NCI-H146 (cell line): Measurements from ENCODE around the gene GJB1.

ENCODE experiments used
- DNase-seq: peaks from one replicate; lab custom pipeline; 2025; lab: John Stamatoyannopoulos, UW

The GJB1 gene

DNA sequence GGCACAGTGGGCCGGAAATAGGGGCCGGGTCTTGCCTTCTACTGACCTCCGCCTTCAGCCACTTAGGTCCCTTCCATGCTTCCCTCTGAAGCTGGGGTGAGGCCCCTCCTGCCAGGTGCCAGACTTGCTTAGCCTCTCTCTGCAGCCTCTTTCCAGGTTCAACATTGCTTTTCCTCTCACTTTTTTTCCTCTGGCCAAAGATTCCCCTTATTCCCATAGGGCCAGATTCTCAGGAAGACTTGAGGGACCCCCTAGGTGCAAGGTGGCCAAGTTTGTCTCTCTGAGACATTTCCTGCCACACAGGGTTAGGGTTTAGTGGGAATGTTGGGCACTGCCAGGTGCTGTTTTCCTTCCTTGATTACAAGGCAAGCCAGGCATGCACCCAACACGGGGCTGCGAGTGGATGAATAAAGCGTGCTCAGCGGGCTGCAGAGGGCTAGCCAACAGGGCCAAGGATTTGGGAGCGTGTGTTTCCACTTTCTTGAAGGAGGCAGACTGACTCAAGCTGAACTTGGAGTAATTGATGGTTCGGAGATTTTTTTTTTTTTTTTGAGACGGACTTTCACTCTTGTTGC lies 7.6 kb upstream of the GJB1 start:
- peak; percentile 28 for DNase-seq

DNA sequence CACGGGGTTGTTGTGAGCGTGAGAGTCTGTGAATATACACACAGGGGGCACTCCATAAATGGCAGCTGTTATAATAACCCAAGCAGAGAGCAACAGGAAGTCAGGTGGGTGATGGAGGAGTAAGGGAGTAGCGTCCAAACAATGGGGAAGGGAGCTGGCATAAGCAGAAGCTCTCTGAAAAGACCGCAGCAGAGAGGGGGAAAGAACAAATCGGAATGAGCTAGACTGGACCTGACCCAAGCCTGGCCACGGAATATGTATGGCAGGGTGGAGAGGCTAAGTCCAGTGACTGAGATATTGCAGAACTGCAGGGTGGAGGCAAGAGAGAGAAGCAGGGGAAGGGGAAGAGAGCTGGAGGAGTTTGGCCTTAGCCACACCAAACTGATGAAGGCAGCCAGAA lies 6.5 kb upstream of the GJB1 start:
- peak; percentile 97 for DNase-seq

DNA sequence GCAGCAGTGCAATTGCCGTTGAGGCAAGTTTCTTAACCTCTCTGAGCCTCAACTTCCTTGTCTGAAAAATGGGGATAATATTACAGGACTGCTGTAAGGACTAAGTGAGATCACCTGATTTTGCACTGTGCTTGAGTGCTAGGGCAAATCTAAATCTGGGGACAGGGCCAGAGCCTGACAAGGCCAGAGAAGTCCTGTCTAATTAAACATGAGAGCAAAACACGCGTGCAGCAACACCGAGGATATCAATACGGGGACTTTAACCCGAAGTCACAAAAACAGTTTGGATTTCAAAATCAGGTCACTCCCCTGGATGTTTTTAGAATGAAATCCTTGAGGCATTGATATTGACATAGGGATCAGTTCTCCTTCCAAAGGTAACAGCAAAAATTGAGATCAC lies 5.7 kb upstream of the GJB1 start:
- no peak for DNase-seq

DNA sequence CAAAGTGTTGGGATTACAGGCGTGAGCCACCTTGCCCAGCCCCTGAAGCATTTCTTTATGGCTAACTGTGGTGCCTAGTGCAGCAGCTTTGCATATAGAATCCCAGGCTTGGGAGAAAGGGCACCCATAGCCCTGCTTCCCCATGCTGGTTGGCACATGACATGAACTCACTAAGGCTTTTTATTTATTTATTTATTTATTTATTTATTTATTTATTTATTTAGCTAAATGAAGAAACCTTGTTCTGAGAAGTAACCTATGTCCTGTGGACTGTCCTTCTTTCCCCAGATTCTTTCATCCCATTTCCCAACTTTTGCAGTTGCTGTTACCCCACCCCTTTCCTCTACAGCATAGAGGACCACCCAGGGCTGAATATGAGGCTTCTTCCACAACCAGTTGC lies 1.9 kb upstream of the GJB1 start:
- DNase-seq, result no peak

DNA sequence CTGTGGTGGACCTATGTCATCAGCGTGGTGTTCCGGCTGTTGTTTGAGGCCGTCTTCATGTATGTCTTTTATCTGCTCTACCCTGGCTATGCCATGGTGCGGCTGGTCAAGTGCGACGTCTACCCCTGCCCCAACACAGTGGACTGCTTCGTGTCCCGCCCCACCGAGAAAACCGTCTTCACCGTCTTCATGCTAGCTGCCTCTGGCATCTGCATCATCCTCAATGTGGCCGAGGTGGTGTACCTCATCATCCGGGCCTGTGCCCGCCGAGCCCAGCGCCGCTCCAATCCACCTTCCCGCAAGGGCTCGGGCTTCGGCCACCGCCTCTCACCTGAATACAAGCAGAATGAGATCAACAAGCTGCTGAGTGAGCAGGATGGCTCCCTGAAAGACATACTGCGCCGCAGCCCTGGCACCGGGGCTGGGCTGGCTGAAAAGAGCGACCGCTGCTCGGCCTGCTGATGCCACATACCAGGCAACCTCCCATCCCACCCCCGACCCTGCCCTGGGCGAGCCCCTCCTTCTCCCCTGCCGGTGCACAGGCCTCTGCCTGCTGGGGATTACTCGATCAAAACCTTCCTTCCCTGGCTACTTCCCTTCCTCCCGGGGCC lies 1.2 kb downstream of the GJB1 start:
- no peak for DNase-seq

DNA sequence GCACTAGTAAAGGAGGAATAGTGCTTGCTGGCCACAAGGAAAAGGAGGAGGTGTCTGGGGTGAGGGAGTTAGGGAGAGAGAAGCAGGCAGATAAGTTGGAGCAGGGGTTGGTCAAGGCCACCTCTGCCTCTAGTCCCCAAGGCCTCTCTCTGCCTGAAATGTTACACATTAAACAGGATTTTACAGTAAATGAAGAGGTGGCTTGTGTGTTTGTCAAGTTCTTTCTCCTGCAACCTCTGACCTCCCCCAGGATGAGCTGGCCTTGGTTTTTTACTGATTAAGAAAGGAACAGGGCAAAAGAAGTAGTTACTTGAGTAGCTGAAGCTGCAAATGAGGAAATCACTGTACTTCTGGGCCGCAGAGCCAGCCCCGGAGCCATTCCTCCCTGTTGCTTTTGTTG lies 2.0 kb downstream of the GJB1 start:
- DNase-seq, result no peak

DNA sequence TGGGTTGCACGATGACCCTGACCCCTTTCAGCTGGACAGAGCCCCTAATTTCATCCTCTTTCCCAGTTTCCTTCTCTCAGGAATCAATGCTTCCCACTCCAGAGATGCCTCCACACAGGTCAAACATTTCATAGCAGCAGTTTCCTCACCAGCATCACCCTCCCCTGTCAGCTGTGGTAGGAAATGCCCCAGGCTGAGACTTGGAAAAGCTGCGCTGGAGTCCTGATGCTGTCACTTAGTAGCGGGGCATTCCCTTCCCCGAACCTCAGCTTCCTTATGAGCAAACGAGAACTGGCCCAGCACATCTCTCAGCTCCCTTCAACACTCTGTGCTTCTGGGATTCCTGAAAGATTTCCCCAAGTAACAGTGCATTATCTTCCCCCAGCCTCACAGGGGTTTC lies 2.7 kb downstream of the GJB1 start:
- no peak for DNase-seq

DNA sequence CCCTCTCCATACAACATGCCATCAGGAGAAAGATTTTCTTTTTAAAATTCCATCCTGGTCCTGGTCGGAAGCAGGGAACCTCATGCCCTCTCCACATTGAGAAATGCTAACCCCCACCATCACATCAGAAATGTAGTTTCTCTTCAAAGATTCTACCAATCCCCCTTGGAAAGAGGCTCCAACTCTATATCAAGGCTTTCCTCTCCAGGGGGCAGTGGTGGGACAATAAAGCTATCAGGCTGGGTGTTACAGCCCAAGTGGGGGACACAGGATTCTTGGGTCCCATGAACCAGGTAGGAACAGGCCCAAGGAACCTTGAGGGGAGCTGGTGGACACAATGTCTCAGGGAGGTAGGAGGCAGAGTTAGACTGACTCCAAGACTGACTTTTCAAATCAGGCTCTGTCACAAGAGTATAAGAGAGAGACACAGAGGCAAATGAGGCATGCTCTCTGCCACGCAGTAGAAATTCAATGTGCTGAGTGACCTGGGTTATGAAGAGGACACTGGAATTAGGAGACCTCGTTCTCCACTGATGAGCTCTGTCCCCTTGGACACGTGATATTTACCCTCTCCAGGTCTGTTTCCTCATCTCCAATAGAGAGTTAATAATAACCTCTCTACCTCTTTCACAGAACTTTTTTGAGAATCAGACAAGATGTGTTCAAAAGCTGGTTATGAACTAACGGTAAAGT lies 4.5 kb downstream of the GJB1 start:
- DNase-seq, result no peak

DNA sequence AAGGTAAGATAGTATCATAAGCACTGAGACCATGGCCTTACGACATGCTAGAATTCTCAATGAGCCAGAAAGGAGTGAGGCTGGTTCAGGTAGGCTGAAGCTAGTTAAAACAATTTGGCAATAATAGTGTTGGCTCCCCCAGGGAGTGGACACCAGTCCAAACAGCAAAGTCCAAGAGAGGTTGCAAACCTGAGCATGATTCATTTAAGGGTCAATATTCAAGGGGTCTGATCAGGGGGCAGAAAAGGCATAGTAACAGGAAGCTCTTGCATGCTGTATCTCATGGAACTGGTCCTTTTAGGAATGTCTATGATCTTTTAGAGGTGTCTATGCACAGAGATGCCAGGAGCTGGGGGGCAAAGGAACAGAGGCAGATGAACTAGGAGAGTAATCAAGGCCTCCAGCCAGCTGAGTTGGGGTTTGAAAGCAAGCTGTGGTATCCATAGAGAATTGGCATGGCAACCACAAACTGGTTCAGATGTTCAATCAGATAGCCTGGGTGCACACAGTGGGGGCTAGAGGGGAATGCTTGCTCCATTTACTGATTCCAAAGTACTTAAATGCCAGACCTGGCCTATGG lies 5.1 kb downstream of the GJB1 start:
- peak; percentile 8 for DNase-seq

DNA sequence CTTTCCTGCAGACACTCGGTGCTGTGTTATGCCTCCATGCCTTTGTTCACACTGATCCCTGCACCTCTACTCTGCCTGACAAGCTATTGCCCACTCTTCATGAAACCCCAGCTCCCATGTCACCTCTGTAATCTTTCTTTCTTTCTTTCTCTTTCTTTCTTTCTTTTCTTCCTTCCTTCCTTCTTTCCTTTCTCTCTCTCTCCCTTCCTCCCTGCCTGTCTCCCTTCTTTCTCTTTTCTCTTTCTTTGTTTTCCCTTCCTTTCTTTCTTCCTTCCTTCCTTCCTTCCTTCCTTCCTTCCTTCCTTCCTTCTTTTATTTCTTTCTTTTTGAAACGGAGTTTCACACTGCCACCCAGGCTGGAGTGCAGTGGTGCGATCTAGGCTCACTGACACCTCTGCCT lies 12.5 kb downstream of the GJB1 start:
- DNase-seq, result no peak

DNA sequence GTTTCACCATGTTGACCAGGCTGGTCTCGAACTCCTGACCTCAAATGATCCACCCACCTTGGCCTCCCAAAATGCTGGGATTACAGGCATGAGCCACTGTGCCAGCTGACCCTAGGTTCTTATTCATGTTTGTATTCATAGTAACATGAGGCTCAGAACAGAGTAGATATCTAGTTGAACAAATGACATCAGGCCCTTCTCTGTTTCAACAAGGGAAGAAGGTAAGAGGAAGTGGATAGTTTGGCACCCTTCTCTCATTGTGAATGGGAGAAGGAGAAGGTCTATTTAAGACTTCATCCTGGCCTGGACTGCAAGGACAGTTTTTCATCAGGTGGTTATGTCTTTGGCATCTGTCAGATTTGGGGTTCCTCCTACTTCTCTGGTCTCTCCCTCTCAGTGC lies 13.8 kb downstream of the GJB1 start:
- no peak for DNase-seq

DNA sequence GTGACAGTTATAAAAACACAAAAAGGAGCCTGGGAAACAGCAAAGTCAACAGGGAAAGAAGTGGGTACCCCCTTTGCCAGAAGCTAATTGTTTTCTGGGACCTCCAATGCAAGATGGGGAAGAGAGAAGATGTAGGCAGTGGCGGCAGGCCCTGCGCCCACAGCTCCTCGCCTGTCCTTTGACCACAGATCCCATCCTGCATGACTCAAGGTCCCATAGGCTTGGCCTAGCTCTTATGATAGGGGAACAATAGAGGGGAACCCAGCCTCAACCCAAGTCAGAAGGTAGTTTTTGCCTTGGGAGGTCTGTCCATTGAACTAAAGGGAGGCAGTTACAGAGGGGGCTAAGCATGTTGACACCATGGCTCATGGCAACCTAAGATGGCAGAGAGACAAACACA lies 16.8 kb downstream of the GJB1 start:
- DNase-seq, result no peak

DNA sequence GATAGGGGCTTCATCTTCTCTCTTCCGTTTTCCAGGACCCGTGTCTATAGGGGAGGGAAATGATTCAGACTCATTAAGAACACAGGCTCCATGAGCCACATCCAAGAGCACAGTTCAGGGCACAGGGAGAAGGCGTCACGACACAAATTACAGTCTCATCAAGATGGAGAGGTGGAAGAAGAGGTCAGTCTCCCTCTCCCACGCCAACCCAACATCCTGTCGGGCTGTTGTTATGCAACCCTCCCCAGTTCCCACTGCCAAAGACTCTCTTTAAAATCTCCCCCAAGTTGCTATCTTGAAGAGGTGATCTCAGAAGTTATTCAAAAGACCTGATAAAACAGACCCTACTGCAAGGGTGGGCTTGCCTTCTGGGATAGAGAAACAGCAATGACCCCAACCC lies 18.3 kb downstream of the GJB1 start:
- no peak for DNase-seq

DNA sequence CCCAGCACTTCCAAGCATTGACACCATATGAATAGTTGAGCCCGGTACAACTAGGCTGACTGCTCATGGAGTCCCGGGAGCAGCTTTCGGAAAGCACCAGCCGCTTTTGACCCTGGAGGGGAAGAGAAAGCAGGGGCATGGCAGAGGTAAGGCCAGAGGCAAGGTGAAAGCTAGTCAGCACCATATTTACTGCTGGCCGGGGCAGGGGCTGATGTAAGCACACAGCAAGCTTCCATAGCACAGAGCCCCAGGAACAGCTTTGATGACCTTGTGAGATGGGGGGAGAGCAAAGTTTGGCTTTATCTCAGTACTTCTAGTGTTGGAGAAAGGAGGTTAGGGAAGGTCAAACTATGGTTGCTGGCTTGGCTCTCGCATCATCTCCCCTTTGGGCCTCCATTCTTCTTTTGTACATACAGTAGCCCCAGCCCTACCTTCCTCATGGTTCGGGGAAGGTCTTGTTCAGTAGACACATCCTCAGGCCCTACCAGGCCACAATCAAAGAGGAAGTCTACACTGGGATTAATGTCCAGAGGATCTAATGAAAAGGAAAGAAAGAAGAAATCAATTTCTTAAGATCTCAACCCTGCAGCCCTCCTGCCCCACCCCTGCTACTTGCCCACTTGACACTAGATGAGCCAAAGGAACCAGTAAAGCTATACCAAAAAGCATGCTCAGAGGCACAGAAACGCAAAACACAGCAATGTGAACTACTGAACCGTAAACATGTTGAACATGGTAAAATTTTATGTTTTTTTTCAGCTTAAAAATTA lies 21.5 kb downstream of the GJB1 start:
- no peak for DNase-seq

DNA sequence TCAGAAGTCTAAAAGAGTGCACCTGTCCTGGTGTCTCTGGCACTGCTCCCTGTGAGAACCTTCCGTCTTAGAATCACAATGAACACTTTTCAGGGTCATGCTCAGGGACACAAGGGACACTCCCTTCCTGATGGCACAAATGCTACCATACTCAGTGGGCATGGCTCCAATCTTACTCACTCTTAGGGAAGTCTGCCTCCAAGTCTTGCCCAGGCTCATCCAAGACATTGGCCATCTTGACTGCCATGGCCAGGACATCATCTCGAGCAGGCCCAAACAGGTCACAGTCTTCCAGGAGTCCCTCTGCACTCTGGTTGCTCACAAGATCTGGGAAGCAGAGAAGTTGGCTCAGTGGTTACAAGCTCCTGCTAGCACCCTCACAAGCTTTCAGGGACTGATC lies 22.1 kb downstream of the GJB1 start:
- DNase-seq, result no peak

DNA sequence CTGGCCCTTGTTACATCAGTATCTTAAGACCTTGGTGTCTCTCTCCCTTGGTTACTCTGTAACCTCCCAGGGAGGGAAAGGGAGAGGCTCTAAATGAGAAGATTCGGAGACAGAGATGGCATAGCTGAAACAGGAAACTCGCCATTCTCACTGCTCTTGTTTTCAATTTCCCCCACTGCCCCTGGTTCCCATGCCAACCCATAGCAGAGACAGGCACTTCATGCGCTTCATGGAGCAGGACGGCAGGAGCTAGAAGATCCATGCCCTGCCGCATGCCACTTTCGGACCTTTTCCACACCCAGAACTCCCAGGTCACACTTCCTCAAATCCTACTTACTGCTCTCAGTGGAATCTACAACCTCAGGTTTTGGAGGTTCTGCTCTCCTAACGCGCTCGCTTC lies 27.8 kb downstream of the GJB1 start:
- no peak for DNase-seq

DNA sequence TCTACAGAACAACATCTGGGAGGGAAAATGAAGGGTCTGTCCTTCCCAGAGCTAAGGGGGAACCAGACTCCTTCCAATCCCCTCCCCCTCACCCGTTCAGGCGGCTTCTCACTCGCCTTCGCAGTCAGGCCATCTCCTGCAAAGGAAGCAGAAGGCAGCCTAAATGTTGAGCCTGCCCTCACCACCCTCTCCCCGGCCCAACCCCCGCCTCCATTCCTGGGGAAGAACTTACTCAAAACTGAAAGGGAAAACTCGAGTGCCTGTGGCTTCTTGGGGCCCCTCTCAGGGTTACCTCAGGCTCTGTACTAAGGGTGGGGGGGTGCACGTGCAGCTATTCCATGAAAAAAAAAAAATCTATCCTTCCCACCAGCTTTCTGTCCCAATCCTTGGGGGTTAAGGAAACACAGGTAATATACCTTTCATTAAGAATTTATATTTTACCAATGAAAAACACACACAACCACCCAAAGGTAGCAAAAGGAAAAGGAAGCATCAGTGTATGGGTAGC lies 28.5 kb downstream of the GJB1 start:
- DNase-seq, result no peak

DNA sequence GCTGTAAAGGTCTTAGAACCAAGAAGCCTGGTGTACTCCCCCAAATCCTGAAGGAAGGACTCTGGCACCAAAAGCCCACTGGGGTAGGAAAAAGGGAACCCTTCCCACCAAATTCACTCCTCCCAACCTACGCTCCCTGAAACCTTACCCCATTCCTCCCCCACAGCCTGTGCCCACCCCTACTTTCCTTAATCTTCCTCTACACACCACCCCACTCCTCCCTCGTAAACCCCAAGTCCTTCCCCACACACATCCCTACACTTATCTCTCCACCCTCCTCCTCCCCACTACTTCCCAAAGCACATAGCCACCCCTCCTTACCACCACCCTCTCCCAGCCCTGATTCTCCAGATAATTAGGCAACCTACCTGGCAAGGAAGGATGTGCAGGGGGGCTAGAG lies 29.2 kb downstream of the GJB1 start:
- no peak for DNase-seq

DNA sequence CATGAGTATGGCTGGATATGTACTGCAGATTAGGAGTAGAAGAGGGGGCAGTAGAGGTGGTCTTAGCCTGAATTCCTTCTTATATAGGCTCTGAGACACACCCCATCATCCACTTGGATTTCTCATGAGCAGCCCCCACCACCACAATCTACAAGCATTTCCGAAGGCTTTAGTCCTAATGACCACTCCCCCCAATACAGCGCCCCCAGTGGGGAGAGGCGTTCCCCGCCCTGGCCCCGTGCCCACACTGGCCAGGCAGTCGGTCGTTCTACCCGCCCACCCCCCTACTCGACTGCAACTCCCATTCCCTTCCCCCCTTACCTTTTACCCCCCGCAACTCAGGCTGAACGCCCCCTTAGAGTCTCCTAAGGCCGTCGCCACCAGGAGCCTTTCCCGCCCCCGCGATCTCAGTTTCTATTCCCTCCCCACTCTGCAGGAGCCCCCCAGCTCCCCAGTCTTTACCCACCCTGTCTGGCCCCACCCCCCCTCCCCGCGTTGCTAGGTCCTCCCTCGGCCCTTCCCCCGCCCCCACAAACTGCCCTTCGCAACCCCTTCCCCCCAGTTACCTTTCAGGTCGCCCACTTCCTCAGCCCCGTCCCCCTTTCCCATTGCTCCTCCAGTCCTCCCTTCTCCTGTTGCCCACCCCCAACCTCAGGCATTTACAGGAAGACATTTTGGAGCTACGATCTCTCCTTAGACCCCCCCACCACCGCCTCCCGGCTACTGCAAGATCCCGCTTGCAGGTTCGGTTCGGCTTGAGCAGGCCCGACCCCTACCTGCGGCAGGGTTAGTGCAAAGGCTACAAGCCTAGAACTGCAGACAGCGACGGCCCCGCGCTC lies 30.4 kb downstream of the GJB1 start:
- peak; percentile 49 for DNase-seq

DNA sequence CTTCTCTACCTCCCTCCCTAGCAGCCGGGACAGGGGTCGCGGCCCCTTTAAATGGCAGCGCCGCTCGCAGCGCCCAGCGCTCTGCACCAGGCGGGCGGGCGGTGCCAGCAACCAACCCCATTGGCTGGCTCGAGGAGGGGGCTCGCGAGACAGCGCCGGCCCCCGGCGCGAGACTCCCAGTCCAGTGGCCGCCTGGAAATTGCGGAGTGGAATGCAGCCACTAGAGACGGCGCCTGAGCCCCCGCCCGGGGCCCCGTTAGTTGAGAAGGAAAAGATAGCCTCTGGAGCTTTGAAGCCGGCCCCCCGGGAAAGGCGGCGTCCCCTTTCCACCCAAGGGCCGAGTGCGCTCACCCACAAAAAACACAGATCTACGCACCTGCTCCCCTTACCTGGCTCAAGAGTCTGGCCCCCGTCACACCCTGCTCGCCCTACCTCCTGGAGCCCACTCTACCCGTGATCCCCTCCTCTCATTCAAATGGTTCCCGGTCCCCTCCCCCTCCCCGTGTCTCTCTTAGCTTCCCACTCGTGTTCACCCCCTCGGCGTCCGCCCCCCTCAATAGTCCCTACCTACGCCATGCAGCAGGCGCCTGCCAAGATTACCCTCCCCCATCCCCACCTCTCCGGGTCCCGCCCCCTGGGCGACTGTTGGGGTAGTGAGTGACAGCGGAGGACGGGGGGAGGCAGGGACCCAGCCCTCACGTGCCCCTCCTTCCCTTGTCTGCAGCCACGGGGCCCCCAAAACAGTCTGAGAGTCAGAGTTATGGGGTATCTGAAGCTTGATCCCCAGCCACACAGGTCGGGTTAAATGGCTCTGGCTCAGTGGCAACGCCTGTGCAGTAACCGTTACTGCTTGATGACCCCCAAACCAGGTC lies 31.3 kb downstream of the GJB1 start, which contains the start of gene ZMYM3:
Gene ZMYM3 (minus strand): TSS at position 49 of the 872 bp plus-strand sequence. CDS start 885 bp downstream, outside the sequence.
- peak; percentile 86 for DNase-seq
